SK-N-SH (cell line): ENCODE data around the gene HAO2.

ENCODE experiments used
- RFX5 ChIP-seq: IDR thresholded peaks from 2 replicates; pipeline ENCODE4 v1.6.1; 2012; ENCODE audit warnings: mild to moderate bottlenecking, improper control_type of control experiment, low read length
- TF ChIP-seq, protein P1 (sequence below): fragments of 200-600 bp; sonication (generic); IDR thresholded peaks from 2 replicates; pipeline ENCODE4 v1.6.1; 2017; ENCODE audit warnings: antibody characterized with exemption, mild to moderate bottlenecking, moderate library complexity
- TF ChIP-seq, protein P2 (sequence below): IDR thresholded peaks from 2 replicates; pipeline ENCODE4 v1.4.0; 2012; ENCODE audit warnings: low read depth, borderline replicate concordance

DNA sequence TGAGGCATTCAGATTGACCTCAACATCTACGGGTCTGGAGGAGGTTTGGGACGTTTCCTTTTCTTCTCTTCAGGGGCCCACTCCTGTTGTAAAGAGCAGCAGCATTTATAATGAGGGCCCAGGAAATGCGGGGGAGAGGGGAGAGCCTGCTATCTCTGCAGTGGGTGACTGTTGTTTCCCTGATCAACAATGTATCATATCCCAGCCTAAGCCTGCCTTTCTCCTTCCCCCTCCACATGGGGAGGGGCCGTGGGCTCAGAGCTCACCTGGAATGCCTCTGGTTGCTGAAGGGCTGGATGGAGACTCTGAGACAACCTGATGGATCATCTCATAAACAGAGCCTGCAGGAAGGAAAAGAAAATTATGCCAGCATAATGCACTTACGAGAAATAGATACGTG, 36.0 kb upstream of the HAO2 start:
- no peak for TF ChIP-seq RFX5
- TF ChIP-seq, protein P1, sequence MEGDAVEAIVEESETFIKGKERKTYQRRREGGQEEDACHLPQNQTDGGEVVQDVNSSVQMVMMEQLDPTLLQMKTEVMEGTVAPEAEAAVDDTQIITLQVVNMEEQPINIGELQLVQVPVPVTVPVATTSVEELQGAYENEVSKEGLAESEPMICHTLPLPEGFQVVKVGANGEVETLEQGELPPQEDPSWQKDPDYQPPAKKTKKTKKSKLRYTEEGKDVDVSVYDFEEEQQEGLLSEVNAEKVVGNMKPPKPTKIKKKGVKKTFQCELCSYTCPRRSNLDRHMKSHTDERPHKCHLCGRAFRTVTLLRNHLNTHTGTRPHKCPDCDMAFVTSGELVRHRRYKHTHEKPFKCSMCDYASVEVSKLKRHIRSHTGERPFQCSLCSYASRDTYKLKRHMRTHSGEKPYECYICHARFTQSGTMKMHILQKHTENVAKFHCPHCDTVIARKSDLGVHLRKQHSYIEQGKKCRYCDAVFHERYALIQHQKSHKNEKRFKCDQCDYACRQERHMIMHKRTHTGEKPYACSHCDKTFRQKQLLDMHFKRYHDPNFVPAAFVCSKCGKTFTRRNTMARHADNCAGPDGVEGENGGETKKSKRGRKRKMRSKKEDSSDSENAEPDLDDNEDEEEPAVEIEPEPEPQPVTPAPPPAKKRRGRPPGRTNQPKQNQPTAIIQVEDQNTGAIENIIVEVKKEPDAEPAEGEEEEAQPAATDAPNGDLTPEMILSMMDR: no peak
- TF ChIP-seq, protein P2, sequence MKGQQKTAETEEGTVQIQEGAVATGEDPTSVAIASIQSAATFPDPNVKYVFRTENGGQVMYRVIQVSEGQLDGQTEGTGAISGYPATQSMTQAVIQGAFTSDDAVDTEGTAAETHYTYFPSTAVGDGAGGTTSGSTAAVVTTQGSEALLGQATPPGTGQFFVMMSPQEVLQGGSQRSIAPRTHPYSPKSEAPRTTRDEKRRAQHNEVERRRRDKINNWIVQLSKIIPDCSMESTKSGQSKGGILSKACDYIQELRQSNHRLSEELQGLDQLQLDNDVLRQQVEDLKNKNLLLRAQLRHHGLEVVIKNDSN: no peak
